Activated CD4-positive, alpha-beta T cell treated with anti-CD3 and anti-CD28 coated beads, Interleukin-2, amount 10 ng/mL, durations not matched to agents 7 days and 5 days (primary cell): ENCODE measurements around the gene MIOS. TPM values are rescaled to one million over a fixed set of nuclear protein-coding genes. Genes with fewer than 3 reads are reported as not detected.
"Not testable (repeated sequence)": the region's sequence is repeated elsewhere in the genome, so short reads cannot be mapped to it uniquely, and the experiment has no call there.

ENCODE experiments used
- CTCF ChIA-PET: fragments of 350-600 bp; sonication (Branson Sonifier 250); formaldehyde crosslinking; loops from one replicate; lab custom pipeline; 2021; ENCODE audit warnings: antibody characterized with exemption; lab: Charles Lee
- POLR2A ChIA-PET: fragments of 350-600 bp; sonication (Branson Sonifier 250); formaldehyde crosslinking; loops from one replicate; lab custom pipeline; 2021; ENCODE audit warnings: antibody characterized with exemption; lab: Charles Lee
- DNase-seq: peaks from one replicate; pipeline ENCODE4 v3.0.0-alpha.2; 2020
- H3K27ac Mint-ChIP-seq: one replicate; pipeline ENCODE4 v1.8.0; 2021; ENCODE audit warnings: mild to moderate bottlenecking, moderate library complexity, mixed read lengths
- H3K27me3 Mint-ChIP-seq: one replicate; pipeline ENCODE4 v1.8.0; 2021; ENCODE audit warnings: mixed read lengths
- H3K36me3 Mint-ChIP-seq: one replicate; pipeline ENCODE4 v1.8.0; 2021; ENCODE audit warnings: low read depth, mixed read lengths
- H3K4me1 Mint-ChIP-seq: one replicate; pipeline ENCODE4 v1.8.0; 2021; ENCODE audit warnings: mixed read lengths
- H3K4me3 Mint-ChIP-seq: one replicate; pipeline ENCODE4 v1.8.0; 2021; ENCODE audit warnings: mild to moderate bottlenecking, moderate library complexity, mixed read lengths
- H3K9me3 Mint-ChIP-seq: one replicate; pipeline ENCODE4 v1.8.0; 2021; ENCODE audit warnings: mixed read lengths
- total RNA-seq, 2 experiments: library from RNA; stranded (reverse); gene quantifications; one replicate each; pipeline ENCODE4 v1.2.3, GENCODE V29; 2021

The MIOS gene
- total RNA-seq, 2 experiments from 2014 or later: 24.8 to 25.4 TPM

GRCh38 chr7:7537711-7538110 is 29.0 kb upstream of the MIOS start:
- H3K4me1 Mint-ChIP-seq: peaks cover 2% of the 10 kb centered on the region
- no peak overlapping the region for H3K27ac Mint-ChIP-seq
- H3K36me3 Mint-ChIP-seq: no peaks in the 10 kb centered on the region
- POLR2A ChIA-PET: no interaction called here
- H3K27me3 Mint-ChIP-seq: peaks cover 23% of the 10 kb centered on the region
- H3K9me3 Mint-ChIP-seq: no peaks in the 10 kb centered on the region
- H3K4me3 Mint-ChIP-seq: no peak overlapping the region
- CTCF ChIA-PET: no interaction called here
- no peak for DNase-seq

- H3K27me3 Mint-ChIP-seq: peaks cover 14% of the 10 kb centered on the region
- H3K4me3 Mint-ChIP-seq: no peak overlapping the region
- CTCF ChIA-PET: no interaction called here
- H3K4me1 Mint-ChIP-seq: peaks cover 2% of the 10 kb centered on the region
- H3K36me3 Mint-ChIP-seq: no peaks in the 10 kb centered on the region
- DNase-seq: no peak
- H3K9me3 Mint-ChIP-seq: no peaks in the 10 kb centered on the region
- POLR2A ChIA-PET: no interaction called here
- H3K27ac Mint-ChIP-seq: no peak overlapping the region
Observed at GRCh38 chr7:7539152-7539551, 27.5 kb upstream of the MIOS start.

GRCh38 chr7:7539711-7540110 is 27.0 kb upstream of the MIOS start:
- H3K4me3 Mint-ChIP-seq: no peak overlapping the region
- H3K27me3 Mint-ChIP-seq: peaks cover 12% of the 10 kb centered on the region
- no peak for DNase-seq
- no peak overlapping the region for H3K27ac Mint-ChIP-seq
- ChIA-PET POLR2A (no interaction called here), CTCF (no interaction called here)
- peaks cover 2% of the 10 kb centered on the region for H3K4me1 Mint-ChIP-seq
- no peaks in the 10 kb centered on the region for H3K36me3 Mint-ChIP-seq
- no peaks in the 10 kb centered on the region for H3K9me3 Mint-ChIP-seq

- Mint-ChIP-seq H3K27ac (no peak overlapping the region), H3K27me3 (peaks cover 8% of the 10 kb centered on the region), H3K36me3 (no peaks in the 10 kb centered on the region), H3K4me3 (no peak overlapping the region), H3K9me3 (no peaks in the 10 kb centered on the region), H3K4me1 (peaks cover 2% of the 10 kb centered on the region)
- CTCF ChIA-PET: no interaction called here
- POLR2A ChIA-PET: no interaction called here
- no peak for DNase-seq
Observed at GRCh38 chr7:7542251-7542835, 24.3 kb upstream of the MIOS start.

- Mint-ChIP-seq H3K27me3 (peaks cover 3% of the 10 kb centered on the region), H3K27ac (no peak overlapping the region), H3K36me3 (no peaks in the 10 kb centered on the region), H3K4me1 (no peaks in the 10 kb centered on the region), H3K9me3 (no peaks in the 10 kb centered on the region), H3K4me3 (no peak overlapping the region)
- CTCF ChIA-PET: no interaction called here
- POLR2A ChIA-PET: no interaction called here
- no peak for DNase-seq
Observed at GRCh38 chr7:7548407-7548806, 18.3 kb upstream of the MIOS start.

GRCh38 chr7:7550663-7551062 is 16.0 kb upstream of the MIOS start:
- Mint-ChIP-seq H3K36me3 (no peaks in the 10 kb centered on the region), H3K9me3 (no peaks in the 10 kb centered on the region), H3K27ac (no peak overlapping the region), H3K4me1 (no peaks in the 10 kb centered on the region), H3K4me3 (no peak overlapping the region), H3K27me3 (peaks cover 2% of the 10 kb centered on the region)
- CTCF ChIA-PET: interaction anchor here (1.0 kb wide), 1 partner anchor 9 kb away, joined by 3 read pairs; no protein-coding TSS in a partner anchor
- DNase-seq: no peak
- POLR2A ChIA-PET: no interaction called here

- Mint-ChIP-seq H3K4me3 (no peak overlapping the region), H3K27me3 (peaks cover 2% of the 10 kb centered on the region), H3K4me1 (no peaks in the 10 kb centered on the region), H3K9me3 (no peaks in the 10 kb centered on the region), H3K27ac (no peak overlapping the region), H3K36me3 (no peaks in the 10 kb centered on the region)
- no peak for DNase-seq
- CTCF ChIA-PET: interaction anchor here (0.8 kb wide), 1 partner anchor 583 kb away, joined by 3 read pairs; no protein-coding TSS in a partner anchor
- POLR2A ChIA-PET: no interaction called here
Observed at GRCh38 chr7:7552199-7552598, 14.5 kb upstream of the MIOS start.

GRCh38 chr7:7553386-7553785 is 13.3 kb upstream of the MIOS start:
- ChIA-PET CTCF (no interaction called here), POLR2A (no interaction called here)
- Mint-ChIP-seq H3K27me3 (peaks cover 3% of the 10 kb centered on the region), H3K36me3 (no peaks in the 10 kb centered on the region), H3K4me3 (no peak overlapping the region), H3K27ac (no peak overlapping the region), H3K4me1 (no peaks in the 10 kb centered on the region), H3K9me3 (peaks cover 8% of the 10 kb centered on the region)
- DNase-seq: no peak

- POLR2A ChIA-PET: no interaction called here
- Mint-ChIP-seq H3K4me1 (no peaks in the 10 kb centered on the region), H3K4me3 (no peak overlapping the region), H3K36me3 (peaks cover 3% of the 10 kb centered on the region), H3K27me3 (peaks cover 9% of the 10 kb centered on the region), H3K27ac (no peak overlapping the region), H3K9me3 (peaks cover 13% of the 10 kb centered on the region)
- DNase-seq: no peak
- CTCF ChIA-PET: no interaction called here
Observed at GRCh38 chr7:7554021-7554432, 12.7 kb upstream of the MIOS start.

- H3K27me3 Mint-ChIP-seq: peaks cover 12% of the 10 kb centered on the region
- peaks cover 20% of the 10 kb centered on the region for H3K9me3 Mint-ChIP-seq
- ChIA-PET POLR2A (no interaction called here), CTCF (no interaction called here)
- no peak overlapping the region for H3K4me3 Mint-ChIP-seq
- H3K27ac Mint-ChIP-seq: no peak overlapping the region
- H3K36me3 Mint-ChIP-seq: peaks cover 3% of the 10 kb centered on the region
- DNase-seq: no peak
- H3K4me1 Mint-ChIP-seq: no peaks in the 10 kb centered on the region
Observed at GRCh38 chr7:7554649-7555575, 11.8 kb upstream of the MIOS start.

- no peaks in the 10 kb centered on the region for H3K4me1 Mint-ChIP-seq
- CTCF ChIA-PET: interaction anchor here (0.9 kb wide), 1 partner anchor 85 kb away, joined by 3 read pairs; no protein-coding TSS in a partner anchor
- H3K4me3 Mint-ChIP-seq: no peak overlapping the region
- H3K27ac Mint-ChIP-seq: no peak overlapping the region
- POLR2A ChIA-PET: no interaction called here
- peaks cover 22% of the 10 kb centered on the region for H3K9me3 Mint-ChIP-seq
- H3K27me3 Mint-ChIP-seq: peaks cover 13% of the 10 kb centered on the region
- H3K36me3 Mint-ChIP-seq: peaks cover 3% of the 10 kb centered on the region
- no peak for DNase-seq
Observed at GRCh38 chr7:7556852-7557251, 9.8 kb upstream of the MIOS start.

GRCh38 chr7:7557252-7557651 is 9.4 kb upstream of the MIOS start:
- peaks cover 22% of the 10 kb centered on the region for H3K9me3 Mint-ChIP-seq
- POLR2A ChIA-PET: no interaction called here
- H3K27ac Mint-ChIP-seq: no peak overlapping the region
- DNase-seq: no peak
- no peaks in the 10 kb centered on the region for H3K4me1 Mint-ChIP-seq
- no peak overlapping the region for H3K4me3 Mint-ChIP-seq
- H3K27me3 Mint-ChIP-seq: peaks cover 13% of the 10 kb centered on the region
- CTCF ChIA-PET: no interaction called here
- peaks cover 3% of the 10 kb centered on the region for H3K36me3 Mint-ChIP-seq

GRCh38 chr7:7561591-7561990 is 5.1 kb upstream of the MIOS start:
- peaks cover 22% of the 10 kb centered on the region for H3K9me3 Mint-ChIP-seq
- H3K27me3 Mint-ChIP-seq: peaks cover 11% of the 10 kb centered on the region
- CTCF ChIA-PET, H3K4me3 Mint-ChIP-seq, POLR2A ChIA-PET, H3K36me3 Mint-ChIP-seq, H3K27ac Mint-ChIP-seq, H3K4me1 Mint-ChIP-seq, DNase-seq: not testable (repeated sequence)
